ENCODE measurements around the gene PALB2.

Gene PALB2

DNA sequence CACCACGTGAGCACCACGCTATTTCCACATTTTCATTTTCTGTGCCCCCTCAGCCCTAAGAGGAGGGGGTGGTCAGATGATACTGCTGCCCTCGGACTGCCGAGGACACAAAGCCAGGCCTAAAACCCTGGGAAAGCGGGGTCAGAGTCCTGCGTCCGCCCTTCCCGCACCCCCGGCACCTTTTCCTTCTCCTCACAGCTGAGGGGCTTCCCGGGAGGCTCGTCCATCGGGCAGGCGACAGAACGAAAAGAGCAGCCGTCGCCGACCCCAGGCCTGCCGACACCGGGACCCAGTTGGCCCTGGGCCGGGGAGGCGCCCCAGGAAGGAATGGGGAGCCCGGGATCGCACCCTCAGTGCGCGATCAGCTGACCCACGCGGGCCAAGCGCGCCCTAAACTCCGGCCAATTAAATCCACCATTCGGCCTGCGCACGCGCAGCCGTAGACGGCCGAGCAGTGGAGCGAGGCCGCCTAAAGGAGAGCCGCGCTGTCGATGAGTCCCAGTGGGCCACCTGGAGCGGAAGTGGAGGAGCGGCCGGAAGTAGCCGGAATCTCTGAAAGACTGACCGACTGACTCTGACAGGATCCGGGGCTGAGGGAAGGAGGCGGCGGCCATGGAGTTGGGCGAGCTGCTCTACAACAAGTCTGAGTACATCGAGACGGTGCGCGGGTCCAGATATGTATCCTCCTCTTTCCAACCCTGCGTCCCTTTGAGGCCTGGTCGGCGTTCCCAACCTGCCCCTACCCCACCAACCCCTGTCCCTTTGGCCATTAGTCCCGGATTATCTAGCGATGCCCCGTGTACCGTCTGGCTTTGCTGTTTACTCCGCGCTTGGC lies at the start of gene PALB2, which contains the start of gene DCTN5:
PALB2 (minus strand) TSS at position 380 of the 835 bp plus-strand sequence; CDS start at position 227, 153 bp downstream.
DCTN5 (plus strand) TSS at position 536 of the 835 bp plus-strand sequence; CDS start at position 613, 77 bp downstream.
- DNase-seq, result peak; percentile 84

- no peak for DNase-seq
Observed at GRCh38 chr16:23689442-23690187, 48.5 kb upstream of the PALB2 start.

- DNase-seq, result no peak
Observed at GRCh38 chr16:23687034-23687808, 46.1 kb upstream of the PALB2 start.

GRCh38 chr16:23683487-23683886 lies 42.4 kb upstream of the PALB2 start:
- no peak for DNase-seq

DNA sequence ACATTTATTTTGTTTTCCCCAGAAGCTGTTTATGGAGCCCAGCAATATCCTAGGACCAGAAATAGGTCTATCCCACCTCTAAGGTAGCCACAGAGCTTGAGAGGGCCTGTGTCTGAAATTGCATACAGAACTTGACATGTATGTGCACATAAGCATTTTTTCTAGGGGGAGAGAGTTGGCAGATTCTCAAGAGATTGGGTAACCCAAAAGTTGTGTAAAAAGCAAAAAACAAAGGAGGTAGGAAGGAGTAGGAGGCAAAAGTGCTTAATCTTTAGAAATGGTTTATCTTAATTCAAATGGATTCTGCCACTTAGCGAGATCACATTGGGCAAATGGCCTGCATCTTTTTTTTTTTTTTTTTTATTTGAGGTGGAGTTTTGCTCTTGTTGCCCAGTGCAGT lies 41.1 kb upstream of the PALB2 start:
- DNase-seq, result no peak

DNA sequence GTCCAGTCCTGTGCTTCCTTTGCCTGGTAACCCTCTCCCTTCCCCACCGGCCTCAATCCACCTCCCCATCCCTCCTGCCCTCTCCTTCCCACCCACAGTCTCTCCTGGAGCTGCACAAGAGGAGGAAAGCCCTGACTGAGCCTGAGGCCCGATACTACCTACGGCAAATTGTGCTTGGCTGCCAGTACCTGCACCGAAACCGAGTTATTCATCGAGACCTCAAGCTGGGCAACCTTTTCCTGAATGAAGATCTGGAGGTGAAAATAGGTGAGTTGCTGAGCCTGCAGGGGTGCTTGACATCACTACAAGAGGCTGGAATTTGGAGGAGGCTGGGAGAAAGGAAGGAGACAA lies 38.9 kb upstream of the PALB2 start:
- no peak for DNase-seq

DNA sequence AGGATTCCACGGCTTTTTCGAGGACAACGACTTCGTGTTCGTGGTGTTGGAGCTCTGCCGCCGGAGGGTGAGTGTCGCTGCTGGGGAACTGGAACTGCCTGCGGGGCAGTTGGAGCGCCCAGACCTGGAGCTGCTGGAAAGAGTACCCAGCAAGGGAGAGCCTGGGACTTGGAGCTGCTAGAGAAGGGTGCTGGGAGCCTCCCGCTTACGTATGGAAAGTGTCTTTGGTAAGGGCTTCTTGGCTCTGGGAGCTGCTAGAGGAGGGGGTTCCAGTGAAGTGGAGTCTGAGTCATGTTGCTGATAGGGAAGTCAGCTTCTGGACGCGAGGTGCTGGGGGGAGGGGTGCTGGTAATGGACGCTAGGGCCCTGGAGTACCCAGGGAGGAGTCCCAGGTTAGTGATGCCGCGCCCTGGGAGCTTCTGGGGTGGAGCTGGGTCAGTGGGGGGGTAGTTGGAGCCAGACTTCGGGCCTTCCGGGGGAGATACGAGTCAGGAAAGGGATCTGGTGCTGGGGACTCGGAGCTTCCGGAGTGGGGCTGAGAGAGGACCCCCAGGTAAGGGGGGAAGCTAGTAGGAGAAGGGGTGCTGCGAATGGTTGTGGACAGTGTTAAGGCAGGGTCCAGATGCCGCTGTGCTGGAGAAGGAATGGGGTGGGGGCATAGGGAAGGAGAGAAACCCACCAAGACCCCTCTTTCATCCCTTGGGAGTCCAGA lies 38.3 kb upstream of the PALB2 start:
- no peak for DNase-seq

GRCh38 chr16:23678430-23679273 lies 37.5 kb upstream of the PALB2 start, which contains the start of gene PLK1:
TSS of gene PLK1 (plus strand) at chr16:23678889. CDS start at chr16:23678933, 44 bp downstream.
- peak; percentile 78 for DNase-seq

DNA sequence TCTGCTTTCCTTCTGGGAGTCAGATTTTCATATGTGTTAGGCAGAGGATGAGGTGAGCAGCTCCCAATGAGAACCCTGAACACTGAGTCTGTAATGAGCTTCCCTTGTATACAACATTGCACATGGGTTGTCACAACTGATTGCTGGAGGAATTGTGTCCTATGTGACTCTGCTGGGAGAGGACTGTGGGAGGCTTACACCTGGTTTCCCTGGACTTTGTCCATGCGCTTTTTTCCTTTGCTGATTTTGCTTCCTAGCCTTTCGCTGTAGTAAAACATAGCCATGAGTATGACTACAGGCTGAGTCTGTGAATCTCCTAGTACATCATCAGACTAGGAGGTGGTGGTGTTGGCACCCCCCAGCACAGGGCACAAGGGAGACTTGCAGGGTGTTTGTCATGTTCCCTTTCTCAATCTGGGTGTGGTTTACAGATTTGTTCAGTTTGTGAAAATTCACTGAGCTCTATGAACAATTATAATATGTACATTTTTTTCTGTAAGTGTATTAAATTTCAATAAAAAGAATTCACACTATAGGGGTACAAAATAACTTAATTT lies 35.9 kb upstream of the PALB2 start:
- DNase-seq, result no peak

- DNase-seq, result no peak
Observed at GRCh38 chr16:23673971-23674614, 33.0 kb upstream of the PALB2 start.

GRCh38 chr16:23670137-23670776 lies 29.1 kb upstream of the PALB2 start:
- peak; percentile 7 for DNase-seq

DNA sequence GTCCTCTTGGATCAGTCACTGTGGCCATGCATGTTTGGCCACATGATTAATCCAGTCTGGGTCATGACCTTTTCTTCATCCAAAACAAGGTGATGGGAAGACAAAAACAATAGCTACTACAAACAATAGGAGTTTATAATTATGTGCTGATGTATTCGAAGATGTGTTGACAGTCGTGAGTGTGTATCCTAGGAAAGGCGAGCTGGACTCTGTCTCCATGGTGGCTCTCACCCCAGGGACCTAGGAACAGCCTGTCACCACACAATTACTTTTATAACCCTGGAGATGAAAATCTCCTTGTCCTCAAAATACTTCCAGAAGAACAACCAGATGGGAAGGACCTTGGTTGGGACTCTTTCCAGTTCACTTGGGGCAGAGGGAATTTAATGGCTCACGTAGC lies 27.8 kb upstream of the PALB2 start:
- DNase-seq, result no peak

DNA sequence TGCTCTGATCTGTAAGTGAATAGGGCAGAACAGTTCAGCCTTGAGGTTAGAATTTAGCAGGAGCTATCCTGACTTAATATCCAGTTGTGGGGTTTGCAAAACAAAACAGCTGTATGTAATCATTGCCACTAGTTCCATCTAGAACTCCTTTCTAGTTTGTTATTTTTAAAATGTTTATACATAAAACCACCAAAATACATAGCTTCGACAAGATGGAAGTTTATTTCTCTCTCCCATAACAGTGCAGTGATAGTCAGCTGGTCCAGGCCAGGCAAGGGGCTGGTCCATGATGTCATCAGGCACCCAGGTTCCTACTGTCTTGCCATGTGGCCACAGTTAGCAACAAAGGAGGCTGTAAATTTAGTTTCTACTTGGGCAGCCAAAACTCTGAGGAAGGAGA lies 27.1 kb upstream of the PALB2 start:
- no peak for DNase-seq

GRCh38 chr16:23667355-23667659 lies 26.2 kb upstream of the PALB2 start:
- no peak for DNase-seq

DNA sequence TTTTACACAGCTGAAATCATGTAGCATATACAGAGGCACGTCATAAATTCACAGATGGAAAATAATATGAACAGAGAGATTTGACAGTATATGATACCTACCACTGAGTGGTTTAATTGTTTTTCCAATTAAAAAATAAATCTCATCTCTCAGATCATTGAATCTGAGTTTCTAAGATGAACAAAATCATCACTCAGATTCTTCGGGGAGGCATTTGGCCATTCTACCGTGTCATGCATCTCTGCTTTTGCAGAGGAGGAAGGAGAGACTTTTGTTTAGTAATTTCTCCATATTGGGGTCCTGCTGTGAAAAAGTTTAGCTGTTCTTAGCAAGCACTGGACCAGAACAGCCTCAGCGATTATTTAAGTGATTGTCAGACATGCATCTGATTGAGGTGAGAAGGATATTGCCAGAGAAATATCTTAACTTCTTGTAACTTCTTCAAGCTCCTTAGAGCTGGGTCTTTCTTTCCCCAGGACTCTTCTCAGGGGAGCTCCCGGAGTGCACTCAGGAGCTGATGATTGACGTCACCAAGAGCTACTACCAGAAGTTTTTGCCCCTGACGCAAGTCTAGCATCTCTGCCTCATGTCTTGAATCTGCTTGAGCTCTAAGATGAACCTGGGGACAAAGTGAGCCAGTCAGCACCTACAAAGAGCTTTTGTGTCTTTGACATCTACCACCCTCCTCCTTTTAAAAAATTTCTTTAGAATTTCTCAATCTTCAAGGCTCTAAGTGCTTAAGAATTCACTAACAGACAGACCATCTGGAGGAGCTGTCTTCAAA lies 25.7 kb upstream of the PALB2 start:
- no peak for DNase-seq

GRCh38 chr16:23663918-23664317 lies 22.8 kb upstream of the PALB2 start:
- no peak for DNase-seq

GRCh38 chr16:23651943-23652468 lies 10.9 kb upstream of the PALB2 start:
- DNase-seq, result no peak

DNA sequence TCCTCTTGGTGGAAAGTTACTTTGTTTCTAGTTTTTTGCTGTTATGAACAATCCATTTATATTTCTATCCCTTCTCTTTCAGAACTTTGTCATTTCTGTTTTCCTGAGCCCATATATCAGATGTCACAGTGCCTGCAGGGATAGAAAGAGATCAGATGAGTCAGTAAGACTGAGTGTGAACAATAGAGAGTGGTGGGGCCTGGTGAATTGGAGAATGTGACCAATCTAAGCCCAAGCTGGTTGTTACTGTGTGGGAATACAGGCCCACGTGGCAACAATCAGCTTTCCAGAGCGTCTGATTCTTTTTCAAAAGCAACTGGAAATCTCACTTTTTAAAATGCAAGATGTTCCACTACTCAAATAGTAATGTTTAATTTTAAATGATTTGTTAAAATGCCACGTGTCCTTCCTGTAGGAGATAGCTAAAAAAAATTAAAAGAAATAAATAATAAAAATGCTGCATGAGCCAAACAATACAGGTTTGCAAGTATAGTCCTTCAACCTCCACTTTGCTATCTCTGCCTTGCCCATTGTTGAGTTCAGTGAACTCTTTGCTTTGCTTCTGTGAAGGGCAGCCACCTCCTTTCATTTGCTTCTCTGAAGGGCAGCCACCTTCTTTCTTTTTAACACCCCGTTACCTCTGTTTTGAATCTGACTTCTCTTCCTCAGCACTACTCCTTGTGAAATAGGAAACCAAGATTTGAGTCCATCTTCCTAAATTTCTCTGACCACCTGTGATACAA lies 9.7 kb upstream of the PALB2 start:
- DNase-seq, result no peak
